GM12875 (cell line): ENCODE measurements around the gene MAP3K4.
"Not testable (repeated sequence)": the region's sequence is repeated elsewhere in the genome, so short reads cannot be mapped to it uniquely, and the experiment has no call there.

Experiments
- H3K4me3 ChIP-seq: one replicate; pipeline ENCODE4 v1.5.1; 2011; ENCODE audit warnings: low read depth, low read length, control low read depth
- TF ChIP-seq, protein P1 (sequence below): IDR thresholded peaks from 2 replicates; pipeline ENCODE4 v1.5.1; 2011; ENCODE audit warnings: low read depth, mild to moderate bottlenecking, control low read depth, inconsistent platforms, low read length, moderate library complexity, borderline replicate concordance; ENCODE audit not compliant: insufficient read depth

Gene MAP3K4

DNA sequence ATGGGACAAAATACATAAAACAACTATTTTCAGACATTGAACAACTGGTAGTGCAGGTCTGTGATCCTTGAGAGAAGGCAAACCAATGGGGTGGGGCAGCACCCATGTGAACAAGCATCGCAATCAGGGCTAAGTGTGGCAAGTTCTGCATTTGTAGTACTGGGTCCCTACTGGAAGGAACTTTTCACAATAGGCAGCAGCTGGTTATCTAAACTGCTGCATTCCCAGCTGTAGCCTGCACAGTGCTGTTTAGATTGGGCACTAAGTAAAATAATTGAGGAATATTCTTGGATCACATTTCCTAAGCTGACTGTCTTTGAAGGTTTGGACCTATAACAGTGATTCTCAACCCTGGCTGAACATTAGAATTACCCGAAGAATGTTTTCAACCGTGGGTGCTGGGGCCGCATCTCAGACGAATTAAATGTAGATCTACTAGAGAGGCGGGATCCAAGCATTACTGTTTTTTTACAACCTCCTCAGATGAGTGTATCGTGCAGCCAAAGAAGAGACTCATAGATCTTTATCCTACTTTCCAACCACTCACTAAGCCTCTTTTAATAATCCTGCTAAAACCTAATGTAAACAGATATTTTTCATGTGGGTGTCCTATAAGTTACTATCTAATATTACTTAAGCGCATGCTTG is 12.4 kb upstream of the MAP3K4 start:
- TF ChIP-seq, protein P1, sequence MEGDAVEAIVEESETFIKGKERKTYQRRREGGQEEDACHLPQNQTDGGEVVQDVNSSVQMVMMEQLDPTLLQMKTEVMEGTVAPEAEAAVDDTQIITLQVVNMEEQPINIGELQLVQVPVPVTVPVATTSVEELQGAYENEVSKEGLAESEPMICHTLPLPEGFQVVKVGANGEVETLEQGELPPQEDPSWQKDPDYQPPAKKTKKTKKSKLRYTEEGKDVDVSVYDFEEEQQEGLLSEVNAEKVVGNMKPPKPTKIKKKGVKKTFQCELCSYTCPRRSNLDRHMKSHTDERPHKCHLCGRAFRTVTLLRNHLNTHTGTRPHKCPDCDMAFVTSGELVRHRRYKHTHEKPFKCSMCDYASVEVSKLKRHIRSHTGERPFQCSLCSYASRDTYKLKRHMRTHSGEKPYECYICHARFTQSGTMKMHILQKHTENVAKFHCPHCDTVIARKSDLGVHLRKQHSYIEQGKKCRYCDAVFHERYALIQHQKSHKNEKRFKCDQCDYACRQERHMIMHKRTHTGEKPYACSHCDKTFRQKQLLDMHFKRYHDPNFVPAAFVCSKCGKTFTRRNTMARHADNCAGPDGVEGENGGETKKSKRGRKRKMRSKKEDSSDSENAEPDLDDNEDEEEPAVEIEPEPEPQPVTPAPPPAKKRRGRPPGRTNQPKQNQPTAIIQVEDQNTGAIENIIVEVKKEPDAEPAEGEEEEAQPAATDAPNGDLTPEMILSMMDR, result no peak
- no peak overlapping the region for H3K4me3 ChIP-seq

GRCh38 chr6:160983377-160983948 is 8.1 kb upstream of the MAP3K4 start:
- H3K4me3 ChIP-seq, result not testable (repeated sequence)

- TF ChIP-seq, protein P1, result no peak
- no peak overlapping the region for H3K4me3 ChIP-seq
Measured at GRCh38 chr6:160986851-160987250, 4.7 kb upstream of the MAP3K4 start.

DNA sequence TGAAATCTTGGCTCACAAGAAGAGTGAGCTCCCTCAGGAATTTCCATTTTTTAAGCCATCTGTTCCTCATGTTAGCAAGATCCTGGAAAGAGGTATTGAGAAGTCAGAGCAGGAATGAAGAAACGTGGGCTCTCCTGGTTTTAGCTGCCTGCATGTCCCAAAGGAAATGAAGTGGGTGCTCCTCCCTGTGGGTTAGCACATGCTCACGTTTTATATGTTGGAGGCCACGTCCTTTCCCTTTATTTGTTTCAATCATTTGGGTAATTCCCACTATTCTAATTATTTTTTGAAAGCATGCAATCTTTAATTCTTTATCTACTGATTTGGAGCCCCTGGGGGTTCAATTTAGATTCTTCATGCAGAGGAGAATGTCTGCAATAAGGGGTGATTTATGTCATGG is 4.3 kb upstream of the MAP3K4 start:
- no peak overlapping the region for H3K4me3 ChIP-seq
- TF ChIP-seq, protein P1, result no peak

DNA sequence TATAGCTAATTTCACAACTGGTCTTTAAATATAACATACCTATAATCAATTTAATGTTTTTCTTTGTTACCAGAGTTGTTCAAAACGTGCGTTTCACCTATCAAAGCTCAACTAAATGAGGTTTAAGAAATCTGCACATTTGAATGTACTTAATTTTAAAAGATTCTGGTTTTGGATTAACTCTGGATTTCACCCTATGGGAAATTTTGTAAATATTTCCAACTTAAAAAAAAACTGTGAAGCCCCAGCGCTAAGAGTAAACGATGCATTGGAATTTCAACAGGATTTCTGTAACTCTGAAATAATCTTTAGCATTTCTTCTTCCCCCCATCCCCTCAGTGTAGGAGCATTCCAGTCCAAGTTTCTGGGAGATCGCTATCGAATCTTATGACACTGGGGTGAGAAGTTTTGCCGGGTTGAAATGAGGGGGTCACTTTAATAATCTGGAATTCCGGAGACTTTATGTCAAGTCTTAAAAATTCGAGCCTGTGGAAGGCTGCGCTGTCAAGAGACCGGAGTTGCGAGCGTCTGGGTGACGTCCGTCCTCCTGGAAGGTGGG is 643 bp upstream of the MAP3K4 start:
- TF ChIP-seq, protein P1, result no peak
- peak overlapping the region; percentile 85 for H3K4me3 ChIP-seq

DNA sequence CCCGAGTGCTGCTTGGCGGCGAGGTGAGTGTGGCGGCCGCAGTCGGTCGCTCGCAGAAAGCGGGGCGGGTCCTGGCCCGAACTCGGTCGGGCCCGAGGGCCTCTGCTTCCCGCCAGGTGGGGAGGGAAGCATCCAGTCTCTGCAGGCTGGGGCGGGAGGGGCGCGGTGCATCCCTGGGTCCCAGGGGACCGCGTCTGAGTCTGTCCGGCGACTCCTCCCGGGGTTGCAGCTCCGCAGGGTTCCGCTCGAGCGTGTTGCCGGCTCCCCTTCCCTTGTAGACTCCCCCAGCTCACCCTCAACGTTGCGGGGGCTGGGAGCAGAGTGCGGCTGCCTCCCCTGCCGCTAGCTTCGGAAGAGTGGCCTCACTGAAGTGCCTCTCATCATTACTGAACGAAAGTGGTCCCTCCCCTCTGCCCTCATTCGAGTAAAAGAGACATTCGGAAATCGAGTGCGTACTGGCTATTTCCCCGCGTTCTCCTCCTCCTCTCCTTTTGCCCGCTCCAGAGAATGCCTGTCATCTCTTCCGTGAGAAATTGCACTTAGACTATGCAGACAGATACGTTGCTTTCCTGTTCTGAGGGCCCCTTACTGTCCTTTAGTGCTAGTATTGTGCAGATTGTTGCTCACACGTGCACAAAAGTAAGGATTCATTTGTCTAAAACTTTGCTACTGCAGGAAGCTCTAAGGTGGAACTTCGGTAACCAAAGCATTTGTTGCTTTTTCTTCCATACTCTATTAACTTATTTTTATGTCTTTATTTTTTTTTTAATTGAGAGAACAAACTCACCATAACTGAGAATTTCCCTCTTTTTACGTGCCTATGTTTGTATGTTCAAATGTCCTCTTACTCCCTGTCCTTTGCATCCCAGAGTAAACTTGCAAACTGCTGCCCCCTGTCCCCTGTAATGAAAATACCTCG is 751 bp downstream of the MAP3K4 start:
- TF ChIP-seq, protein P1, result peak; percentile 43; the same call in 1 of the 2 replicates
- H3K4me3 ChIP-seq, result peak overlapping the region; percentile 85

- TF ChIP-seq, protein P1, result no peak
- H3K4me3 ChIP-seq, result peak overlapping the region; percentile 21
Measured at GRCh38 chr6:160992980-160993314, 1.4 kb downstream of the MAP3K4 start.
